Fibroblast of skin of back (primary cell): ENCODE results near the gene NDUFA5.
"Not testable (repeated sequence)": the region's sequence is repeated elsewhere in the genome, so short reads cannot be mapped to it uniquely, and the experiment has no call there.

Source experiments
- DNase-seq: peaks from one replicate; pipeline ENCODE4 v3.0.0-alpha.2; 2013

The NDUFA5 gene

DNA sequence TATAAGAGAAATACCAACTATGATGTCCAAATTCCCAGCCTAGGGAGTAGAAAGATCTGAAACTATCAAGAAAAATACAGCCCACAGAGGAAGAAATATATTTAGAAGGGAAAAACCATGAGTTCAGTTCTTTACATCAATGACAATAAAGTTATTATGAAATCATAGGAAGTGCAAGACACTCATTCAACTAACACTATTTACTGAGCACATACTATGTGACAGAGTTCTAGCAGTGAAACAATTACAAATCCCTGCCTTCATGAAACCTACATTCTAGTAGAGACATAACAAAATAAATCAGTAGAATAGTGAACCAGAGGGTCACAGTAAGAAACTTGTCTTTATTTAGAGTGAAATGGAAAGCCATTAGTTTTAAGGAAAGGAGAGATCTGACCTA is 2.1 kb downstream of the NDUFA5 start:
- DNase-seq, result no peak

DNA sequence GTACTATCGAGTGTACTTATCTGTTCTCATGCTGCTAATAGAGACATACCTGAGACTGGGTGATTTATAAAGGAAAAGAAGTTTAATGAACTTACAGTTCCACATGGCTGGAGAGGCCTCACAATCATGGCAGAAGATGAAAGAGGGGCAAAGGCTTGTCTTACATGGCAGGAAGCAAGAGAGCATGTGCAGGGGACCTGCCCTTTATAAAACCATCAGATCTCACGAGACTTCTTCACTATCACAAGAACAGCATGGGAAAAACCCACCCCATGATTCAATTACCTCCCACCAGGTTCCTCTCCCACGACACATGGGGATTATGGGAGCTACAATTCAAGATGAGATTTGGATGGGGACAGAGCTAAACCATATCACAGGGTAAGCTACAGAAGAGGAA is 4.5 kb downstream of the NDUFA5 start:
- no peak for DNase-seq

DNA sequence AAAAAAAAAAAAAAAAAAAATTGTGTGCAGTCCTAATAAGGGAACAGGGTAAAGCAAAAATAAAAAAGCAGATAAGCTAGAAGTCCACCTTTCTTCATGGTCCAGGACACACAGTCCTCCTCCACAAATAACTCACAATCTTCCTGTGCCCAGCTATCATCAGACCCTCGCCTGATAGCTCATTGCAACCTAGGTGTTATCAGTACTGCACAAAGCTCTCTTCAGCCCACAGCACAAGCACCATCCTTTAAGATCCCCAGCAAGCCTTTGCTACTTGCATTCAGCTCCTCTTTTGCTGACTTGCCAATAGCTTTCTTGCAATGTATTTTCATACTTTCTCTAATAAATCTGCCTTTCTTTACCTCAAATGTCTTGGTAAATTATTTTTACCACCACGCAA is 5.0 kb downstream of the NDUFA5 start:
- DNase-seq, result no peak

DNA sequence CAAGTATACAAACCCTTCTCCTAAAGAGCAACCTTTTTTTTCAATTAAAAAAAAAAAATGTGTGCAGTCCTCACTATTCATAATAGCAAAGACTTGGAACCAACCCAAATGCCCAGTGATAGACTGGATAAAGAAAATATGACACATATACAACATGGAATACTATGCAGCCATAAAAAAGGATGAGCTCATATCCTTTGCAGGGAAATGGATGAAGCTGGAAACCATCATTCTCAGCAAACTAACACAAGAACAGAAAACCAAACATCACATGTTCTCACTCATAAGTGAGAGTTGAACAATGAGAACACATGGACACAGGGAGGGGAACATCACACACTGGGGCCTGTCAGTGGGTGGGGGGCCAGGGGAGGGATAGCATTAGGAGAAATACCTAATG is 5.5 kb downstream of the NDUFA5 start:
- DNase-seq, result not testable (repeated sequence)

DNA sequence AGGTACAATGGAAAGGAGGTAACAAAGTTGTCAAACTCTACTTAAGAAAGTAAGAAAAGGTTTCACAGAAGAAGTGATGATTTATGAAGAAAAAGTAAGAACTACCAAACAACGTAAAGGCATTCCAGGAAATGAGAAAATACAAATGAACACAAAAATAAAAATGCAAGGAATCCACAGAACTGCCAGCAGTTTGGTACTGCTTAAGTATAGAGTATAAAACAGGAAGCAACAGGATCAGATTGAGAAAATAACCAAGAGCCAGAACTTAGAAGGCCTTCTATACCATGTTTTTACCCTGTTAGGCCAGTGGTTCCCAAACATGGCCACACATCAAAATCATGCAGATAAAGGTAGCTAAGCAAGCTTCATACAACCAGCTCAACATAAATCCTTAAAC is 9.2 kb downstream of the NDUFA5 start:
- DNase-seq, result no peak

DNA sequence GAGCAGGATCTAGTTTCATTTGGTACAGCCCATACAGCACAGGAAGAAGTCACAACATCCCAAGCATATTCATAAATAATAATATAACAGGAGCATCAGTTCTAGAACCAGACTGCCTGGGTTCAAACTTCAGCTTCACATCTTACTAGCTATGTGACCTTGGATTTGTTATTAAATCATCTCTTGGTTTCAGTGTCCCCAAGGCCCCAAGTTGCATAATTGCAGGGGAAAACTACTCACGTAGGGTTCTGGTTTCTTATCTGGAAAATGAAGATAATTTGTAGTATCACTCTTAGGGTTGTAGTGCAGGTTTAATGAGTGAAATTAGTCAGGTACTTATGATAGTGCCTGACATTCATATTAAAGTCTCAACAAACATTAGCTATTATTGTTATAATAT is 17.7 kb downstream of the NDUFA5 start:
- DNase-seq, result no peak

DNA sequence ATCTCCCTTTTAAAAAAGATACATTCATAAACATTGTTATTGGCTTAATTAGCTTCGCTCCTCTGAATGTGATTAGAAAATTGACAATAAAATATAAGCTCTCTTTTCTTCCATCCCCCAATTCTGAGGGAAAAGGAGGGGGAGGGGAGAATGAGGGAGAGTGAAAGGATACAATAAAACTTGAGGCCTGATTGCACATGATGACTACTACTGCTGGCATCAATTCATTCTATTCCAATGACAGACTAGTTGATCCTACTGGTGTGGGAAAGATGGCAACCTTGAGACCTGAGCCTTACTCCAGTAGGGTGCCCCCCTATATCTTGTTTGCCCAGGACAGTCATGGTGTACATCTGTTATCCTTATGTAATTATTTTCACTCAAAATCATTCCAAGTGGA is 18.7 kb downstream of the NDUFA5 start:
- DNase-seq, result peak; percentile 10

DNA sequence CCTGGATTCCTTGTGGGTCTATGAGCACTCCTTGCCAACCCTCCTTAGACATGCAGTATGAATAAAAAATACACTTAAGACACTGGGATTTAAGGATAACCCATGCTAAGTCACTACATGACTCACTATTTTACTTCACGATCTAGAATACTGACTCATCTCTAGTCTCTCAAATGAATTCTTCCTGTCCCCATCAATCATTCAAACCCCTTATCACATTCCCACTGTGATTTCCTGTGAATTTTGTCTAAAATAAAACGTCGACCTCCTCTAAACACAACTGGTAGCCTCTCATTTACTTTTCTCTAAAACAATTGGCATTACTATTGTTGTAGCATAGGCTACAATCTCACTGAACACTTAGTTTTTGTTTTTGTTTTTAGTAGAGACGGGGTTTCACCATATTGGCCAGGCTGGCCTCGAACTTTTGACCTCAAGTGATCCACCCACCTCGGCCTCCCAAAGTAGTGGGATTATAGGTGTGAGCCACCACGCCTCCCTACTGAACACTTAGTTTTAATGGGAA is 19.4 kb downstream of the NDUFA5 start:
- DNase-seq, result peak; percentile 87

DNA sequence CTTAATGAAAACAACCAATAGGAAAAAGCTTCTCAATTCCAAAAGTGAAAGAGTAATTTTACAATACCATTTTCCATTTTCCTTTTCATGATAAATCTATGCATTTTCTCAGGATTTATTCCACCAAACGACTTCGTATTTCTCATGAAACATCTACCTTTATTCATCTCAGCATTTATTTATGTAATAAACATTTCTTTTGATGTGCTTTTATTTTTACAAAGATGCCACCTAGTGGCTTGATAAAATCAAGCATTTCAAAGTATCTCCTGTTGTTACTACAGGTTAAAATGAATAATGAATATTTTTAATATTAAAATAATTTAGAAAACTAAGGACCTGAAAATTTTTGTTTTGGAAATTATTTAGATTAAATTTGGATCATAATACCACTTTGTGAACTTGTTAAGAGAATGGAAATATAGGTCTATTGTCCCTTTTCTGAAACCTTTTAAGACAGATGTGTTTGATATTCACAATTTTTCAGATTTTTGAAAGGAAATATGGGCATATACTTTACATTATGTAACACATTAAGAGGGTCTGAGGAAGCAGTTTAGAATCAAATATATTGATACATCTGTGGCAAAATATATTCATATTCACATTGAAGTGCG is 20.5 kb downstream of the NDUFA5 start:
- peak; percentile 21 for DNase-seq

DNA sequence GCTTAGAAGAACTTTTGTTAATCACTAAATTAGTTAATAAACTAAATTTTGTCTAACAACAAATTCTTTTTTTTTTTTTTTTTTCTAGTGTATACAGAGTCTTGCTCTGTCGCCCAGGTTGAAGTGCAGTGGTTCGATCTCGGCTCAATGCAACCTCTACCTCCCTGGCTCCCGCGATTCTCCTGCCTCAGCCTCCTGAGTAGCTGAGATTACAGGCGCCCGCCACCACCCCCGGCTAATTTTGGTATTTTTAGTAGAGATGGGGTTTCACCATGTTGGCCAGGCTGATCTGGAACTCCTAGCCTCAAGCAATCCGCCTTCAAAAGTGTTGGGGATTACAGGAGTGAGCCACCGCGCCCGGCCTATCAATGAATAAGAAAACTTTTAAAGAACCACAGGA is 22.1 kb downstream of the NDUFA5 start:
- DNase-seq, result no peak

DNA sequence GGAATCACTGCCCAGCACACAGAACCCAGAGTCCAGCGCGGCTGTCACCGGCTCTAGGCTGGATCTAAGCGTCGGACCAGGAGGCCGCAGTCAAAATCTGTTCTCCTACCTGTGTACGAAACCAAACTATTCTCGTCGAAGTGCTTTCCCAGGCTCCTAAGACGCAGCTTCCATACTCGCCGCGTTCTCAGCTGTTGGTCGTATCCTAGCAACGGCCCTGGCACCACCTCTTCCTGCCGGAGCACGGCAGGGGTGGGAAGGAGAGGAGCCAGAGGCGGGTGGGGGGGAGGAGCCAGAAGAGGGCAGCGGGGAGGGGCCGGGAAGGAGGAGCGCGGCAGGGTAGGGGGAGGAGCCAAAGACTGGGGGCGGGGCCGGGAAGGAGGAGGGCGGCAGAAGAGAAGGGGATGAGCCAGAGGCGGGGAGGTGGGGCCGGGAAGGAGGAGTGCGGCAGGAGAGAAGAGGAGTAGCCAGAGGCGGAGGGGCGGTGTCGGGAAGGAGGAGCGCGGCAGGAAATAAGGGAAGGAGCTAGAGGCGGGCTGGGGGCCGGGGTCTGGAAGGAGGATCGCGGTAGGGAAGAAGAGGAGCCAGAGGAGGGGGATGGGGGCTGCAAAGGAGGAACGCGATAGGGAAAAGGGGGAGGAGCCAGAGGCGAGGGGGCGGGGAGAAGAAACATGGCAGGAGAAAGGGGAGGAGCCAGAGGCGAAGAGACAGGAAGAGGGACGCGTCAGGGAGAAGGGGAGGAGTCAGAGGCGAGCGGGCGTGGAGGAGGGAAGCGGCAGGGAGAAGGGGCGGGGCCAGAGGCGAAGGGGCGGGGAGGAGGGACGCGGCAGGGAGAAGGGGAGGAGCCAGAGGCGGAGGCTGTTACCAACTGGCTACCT is 23.0 kb downstream of the NDUFA5 start, which contains the start of gene IQUB:
TSS of gene IQUB (minus strand) at position 213 of the 878 bp plus-strand sequence. CDS start 22,255 bp downstream, outside the sequence.
- peak; percentile 95 for DNase-seq

DNA sequence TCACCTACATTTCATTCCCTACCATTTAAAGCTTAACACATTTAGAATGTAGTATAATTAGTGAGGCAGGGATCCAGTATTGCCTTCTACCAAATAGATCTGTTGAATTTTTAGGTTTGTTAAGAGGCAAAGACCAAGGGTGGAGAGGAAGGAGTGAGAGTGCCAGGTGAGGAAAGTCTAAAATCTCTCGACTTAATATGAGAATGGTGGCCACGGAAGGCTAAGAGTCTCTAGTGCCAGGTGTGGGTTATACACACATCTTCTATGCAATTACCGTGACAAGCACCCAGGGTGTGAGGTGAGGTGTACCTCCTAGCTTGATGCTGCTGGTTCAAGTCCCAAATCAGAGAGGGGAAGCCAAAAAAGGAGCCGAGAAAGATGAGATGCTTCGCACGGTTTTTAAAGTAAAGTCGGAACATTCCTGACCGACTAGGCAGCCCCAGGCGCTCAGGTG is 23.7 kb downstream of the NDUFA5 start:
- DNase-seq, result no peak

DNA sequence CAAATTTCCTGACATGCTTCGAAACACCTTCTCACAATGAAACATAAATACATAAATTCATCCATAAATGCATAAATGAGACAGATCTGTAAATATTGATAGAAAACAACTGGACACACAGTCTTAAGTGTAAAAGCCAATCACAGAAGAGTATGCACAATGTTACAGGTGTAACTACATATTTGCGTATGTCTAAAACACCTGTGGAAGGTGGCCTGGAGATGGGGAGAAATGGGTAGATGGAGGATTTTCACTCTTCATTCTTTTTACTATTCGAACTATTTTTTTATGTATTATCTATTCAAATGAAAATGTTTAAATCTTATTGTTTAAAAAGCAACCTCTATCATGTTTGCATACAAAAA is 24.1 kb downstream of the NDUFA5 start:
- no peak for DNase-seq

DNA sequence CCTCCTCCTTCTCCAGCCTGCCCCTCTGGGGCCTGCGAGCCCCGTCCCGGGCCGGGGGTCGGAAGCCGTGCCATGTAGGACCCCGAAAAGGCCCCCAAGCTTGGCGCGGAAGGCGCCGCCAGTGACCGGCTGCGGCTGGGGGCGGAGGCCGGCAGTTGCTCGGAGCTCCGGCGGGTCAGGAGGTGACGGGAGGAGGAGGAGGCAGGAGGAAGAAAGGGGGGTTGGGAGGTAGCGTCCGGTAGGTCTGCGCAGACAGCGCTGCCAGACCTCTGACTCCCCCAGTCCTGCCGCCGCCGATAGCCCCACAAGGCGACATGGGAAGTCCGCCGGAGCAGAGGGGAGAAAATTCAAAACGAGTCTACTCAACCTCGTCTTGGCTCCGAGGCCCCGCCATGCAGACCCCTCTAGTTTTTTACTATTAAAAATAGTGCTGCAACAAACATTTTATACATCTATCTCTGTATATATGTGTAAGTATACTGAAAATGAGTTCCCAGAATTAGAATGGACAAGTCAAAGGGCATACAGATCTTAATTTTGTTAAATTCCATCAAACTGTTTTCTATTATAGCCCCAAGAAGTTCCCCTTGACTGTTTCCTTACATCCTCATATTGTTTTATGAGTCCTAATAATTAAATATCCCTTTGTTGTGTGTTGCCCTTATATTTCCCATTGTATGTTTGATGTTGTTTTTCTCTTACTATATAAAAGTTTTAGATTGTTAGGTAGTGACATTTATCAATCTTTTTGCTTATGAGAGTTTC is 24.6 kb downstream of the NDUFA5 start:
- peak; percentile 19 for DNase-seq

DNA sequence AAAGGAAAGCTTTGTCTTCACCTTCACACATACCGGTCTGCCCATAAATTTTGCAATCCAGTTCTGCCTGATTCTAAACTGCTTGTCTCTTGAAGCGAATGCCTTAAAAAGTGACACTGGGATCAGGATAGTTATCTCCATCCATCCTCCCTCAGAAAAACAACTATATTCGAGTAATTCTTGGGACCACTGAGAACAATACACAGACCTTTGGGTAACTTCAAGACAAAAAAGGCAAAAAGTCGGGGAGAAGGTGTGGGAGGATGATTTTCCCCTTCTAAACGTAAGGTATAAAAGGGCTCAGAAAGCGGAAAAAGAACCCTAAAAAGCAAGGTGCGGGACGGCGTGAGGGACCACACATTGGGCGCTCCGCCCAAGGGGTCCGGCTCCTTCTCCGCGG is 25.3 kb downstream of the NDUFA5 start:
- DNase-seq, result not testable (repeated sequence)

DNA sequence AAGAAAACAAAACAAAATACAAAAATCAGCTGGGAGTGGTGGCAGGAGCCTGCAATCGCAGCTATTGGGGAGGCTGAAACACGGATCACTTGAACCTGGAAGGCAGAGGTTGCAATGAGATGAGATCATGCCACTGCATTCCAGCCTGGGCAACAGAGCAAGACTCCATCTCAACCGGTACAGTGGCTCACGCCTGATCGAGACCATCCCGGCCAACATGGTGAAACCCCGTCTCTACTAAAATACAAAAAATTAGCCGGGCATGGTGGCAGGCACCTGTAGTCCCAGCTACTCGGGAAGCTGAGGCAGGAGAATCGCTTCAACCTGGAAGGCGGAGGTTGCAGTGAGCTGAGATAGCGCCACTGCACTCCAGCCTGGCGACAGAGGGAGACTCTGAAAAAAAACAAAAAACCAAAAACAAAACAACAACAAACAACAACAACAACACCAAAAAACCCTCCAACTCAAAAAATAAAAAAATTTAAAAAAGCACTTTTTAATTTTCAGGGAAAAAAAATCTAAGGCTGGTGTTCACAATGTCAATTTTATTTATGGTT is 27.5 kb downstream of the NDUFA5 start:
- DNase-seq, result not testable (repeated sequence)

DNA sequence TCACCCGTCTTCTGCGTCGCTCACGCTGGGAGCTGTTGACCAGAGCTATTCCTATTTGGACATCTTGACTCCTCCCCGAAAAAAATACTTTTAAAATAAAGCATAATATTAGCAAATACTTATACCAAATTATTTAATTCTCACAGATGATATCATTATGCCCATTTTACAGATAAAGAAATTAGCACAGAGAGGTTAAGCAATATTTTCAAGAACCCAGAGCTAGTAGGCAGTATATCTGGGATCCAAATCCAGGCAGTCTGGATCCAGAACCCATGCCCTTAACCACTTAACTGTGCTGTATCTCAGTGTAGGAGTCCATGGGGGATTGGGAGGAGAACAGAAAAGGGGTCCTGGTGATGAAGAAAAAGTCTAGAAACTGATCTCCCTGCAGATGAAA is 29.4 kb downstream of the NDUFA5 start:
- DNase-seq, result no peak

DNA sequence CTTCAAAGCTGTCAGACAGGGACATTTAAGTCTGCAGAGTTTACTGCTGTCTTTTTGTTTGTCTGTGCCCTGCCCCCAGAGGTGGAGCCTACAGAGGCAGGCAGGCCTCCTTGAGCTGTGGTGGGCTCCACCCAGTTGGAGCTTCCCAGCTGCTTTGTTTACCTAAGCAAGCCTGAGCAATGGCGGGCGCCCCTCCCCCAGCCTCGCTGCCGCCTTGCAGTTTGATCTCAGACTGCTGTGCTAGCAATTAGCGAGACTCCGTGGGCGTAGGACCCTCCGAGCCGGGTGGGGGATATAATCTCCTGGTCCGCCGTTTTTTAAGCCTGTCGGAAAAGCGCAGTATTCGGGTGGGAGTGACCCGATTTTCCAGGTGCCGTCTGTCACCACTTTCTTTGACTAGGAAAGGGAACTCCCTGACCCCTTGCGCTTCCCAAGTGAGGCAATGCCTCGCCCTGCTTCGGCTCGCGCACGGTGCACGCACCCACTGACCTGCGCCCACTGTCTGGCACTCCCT is 29.8 kb downstream of the NDUFA5 start:
- not testable (repeated sequence) for DNase-seq

DNA sequence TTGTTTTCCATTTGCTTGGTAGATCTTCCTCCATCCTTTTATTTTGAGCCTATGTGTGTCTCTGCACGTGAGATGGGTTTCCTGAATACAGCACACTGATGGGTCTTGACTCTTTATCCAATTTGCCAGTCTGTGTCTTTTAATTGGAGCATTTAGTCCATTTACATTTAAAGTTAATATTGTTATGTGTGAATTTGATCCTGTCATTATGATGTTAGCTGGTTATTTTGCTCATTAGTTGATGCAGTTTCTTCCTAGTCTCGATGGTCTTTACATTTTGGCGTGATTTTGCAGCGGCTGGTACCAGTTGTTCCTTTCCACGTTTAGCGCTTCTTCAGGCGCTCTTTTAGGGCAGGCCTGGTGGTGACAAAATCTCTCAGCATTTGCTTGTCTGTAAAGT is 31.1 kb downstream of the NDUFA5 start:
- DNase-seq, result not testable (repeated sequence)

DNA sequence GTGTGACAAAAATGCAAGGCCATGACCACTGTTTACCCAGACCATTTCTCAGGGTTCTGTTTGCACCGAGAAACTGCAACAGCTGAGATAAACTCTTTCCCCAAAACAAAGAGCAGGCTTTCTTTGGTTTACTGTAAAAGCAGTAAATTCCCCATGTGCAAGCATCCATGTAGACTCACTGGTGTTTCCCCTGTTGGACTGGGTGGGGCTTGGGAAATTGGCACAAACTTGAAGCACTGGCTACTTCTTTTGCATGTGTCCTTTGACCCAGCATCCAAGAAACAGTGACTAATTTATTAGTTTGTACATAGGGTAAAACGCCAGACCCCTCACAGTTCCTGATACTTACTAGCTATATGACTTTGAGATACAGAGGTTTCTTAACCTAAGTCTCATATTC is 35.6 kb downstream of the NDUFA5 start:
- no peak for DNase-seq

DNA sequence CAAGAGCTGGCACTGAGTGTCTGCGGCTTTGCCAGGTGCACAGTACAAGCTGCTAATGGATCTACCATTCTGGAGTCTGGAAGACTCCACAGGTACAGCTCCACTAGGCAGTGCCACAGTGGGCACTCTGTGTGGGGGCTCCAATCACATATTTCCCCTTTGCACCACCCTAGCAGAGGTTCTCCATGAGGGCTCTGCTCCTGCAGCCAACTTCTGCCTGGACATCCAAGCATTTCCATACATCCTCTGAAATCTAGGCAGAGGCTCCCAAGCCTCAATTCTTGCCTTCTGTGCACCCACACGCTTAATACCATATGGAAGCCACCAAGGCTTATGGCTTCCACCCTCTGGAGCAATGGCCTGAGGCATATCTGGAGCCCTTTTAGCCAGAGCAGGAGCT is 52.4 kb downstream of the NDUFA5 start:
- no peak for DNase-seq

DNA sequence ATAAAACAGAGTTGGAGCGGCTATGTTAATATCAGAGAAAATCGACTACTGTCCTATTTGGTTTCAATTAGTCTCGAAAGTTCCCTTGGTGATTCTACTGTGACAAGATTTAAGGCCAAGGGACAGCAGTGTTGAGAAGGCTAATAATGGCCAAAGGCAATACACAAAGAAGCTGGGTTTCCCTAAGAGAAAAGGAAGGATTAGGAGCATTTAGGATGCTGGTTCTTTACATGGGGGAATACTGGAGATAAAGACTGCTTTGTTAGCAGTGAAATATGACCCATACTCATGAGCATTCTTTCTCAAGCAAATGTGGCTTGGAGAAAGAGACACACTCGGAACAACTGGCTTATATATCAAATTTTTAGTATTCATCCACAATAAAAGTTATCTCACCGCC is 55.4 kb downstream of the NDUFA5 start:
- no peak for DNase-seq
